HEK293 (cell line): ENCODE data around the gene TMPRSS5.

Source experiments
- KLF16 ChIP-seq: fragments of 450-650 bp; formaldehyde crosslinking; IDR thresholded peaks from 2 replicates; pipeline ENCODE4 v1.5.1; 2017; ENCODE audit warnings: missing biosample characterization, missing genetic modification characterization
- OSR2 ChIP-seq: fragments of 450-650 bp; formaldehyde crosslinking; IDR thresholded peaks from 2 replicates; pipeline ENCODE4 v1.5.1; 2016; ENCODE audit warnings: missing biosample characterization, missing genetic modification characterization
- WT1 ChIP-seq: fragments of 450-650 bp; formaldehyde crosslinking; IDR thresholded peaks from 2 replicates; pipeline ENCODE4 v1.5.1; 2016; ENCODE audit warnings: missing biosample characterization, missing genetic modification characterization
- ZBTB1 ChIP-seq: fragments of 450-650 bp; formaldehyde crosslinking; IDR thresholded peaks from 2 replicates; pipeline ENCODE4 v1.5.1; 2016; ENCODE audit warnings: missing biosample characterization, missing genetic modification characterization
- ZBTB20 ChIP-seq: fragments of 450-650 bp; formaldehyde crosslinking; IDR thresholded peaks from 2 replicates; pipeline ENCODE4 v1.5.1; 2016; ENCODE audit warnings: missing biosample characterization, missing genetic modification characterization
- ZBTB48 ChIP-seq: fragments of 450-650 bp; formaldehyde crosslinking; IDR thresholded peaks from 2 replicates; pipeline ENCODE4 v1.5.1; 2016; ENCODE audit warnings: missing biosample characterization, missing genetic modification characterization
- ZBTB7A ChIP-seq: fragments of 450-650 bp; formaldehyde crosslinking; IDR thresholded peaks from 2 replicates; pipeline ENCODE4 v1.5.1; 2016; ENCODE audit warnings: low read depth, missing biosample characterization, missing genetic modification characterization
- ZBTB8A ChIP-seq: fragments of 450-650 bp; formaldehyde crosslinking; IDR thresholded peaks from 2 replicates; pipeline ENCODE4 v1.5.1; 2016; ENCODE audit warnings: missing biosample characterization, missing genetic modification characterization
- ZNF138 ChIP-seq: fragments of 450-650 bp; formaldehyde crosslinking; IDR thresholded peaks from 2 replicates; pipeline ENCODE4 v1.5.1; 2016; ENCODE audit warnings: missing biosample characterization, missing genetic modification characterization, borderline replicate concordance
- ZNF155 ChIP-seq: fragments of 450-650 bp; formaldehyde crosslinking; IDR thresholded peaks from 2 replicates; pipeline ENCODE4 v1.5.1; 2016; ENCODE audit warnings: missing biosample characterization, missing genetic modification characterization
- ZNF169 ChIP-seq: fragments of 450-650 bp; formaldehyde crosslinking; IDR thresholded peaks from 2 replicates; pipeline ENCODE4 v1.5.1; 2016; ENCODE audit warnings: missing biosample characterization, missing genetic modification characterization
- ZNF426 ChIP-seq: fragments of 450-650 bp; formaldehyde crosslinking; IDR thresholded peaks from 2 replicates; pipeline ENCODE4 v1.5.1; 2017; ENCODE audit warnings: missing biosample characterization, missing genetic modification characterization, mild to moderate bottlenecking, inconsistent platforms, moderate library complexity
- ZNF530 ChIP-seq: fragments of 450-650 bp; formaldehyde crosslinking; IDR thresholded peaks from 2 replicates; pipeline ENCODE4 v1.5.1; 2016; ENCODE audit warnings: low read depth, missing biosample characterization, missing genetic modification characterization
- ZNF548 ChIP-seq: fragments of 450-650 bp; formaldehyde crosslinking; IDR thresholded peaks from 2 replicates; pipeline ENCODE4 v1.5.1; 2016; ENCODE audit warnings: missing biosample characterization, missing genetic modification characterization
- ZNF561 ChIP-seq: fragments of 450-650 bp; IDR thresholded peaks from 2 replicates; pipeline ENCODE4 v1.5.1; 2018; ENCODE audit warnings: missing biosample characterization, missing genetic modification characterization, borderline replicate concordance
- ZNF585B ChIP-seq: fragments of 450-650 bp; formaldehyde crosslinking; IDR thresholded peaks from 2 replicates; pipeline ENCODE4 v1.5.1; 2016; ENCODE audit warnings: missing biosample characterization, missing genetic modification characterization
- ZNF596 ChIP-seq: fragments of 450-650 bp; IDR thresholded peaks from 2 replicates; pipeline ENCODE4 v1.5.0; 2018; ENCODE audit warnings: missing biosample characterization, mild to moderate bottlenecking, missing genetic modification characterization, moderate library complexity
- ZNF629 ChIP-seq: fragments of 450-650 bp; formaldehyde crosslinking; IDR thresholded peaks from 2 replicates; pipeline ENCODE4 v1.5.1; 2017; ENCODE audit warnings: missing biosample characterization, missing genetic modification characterization
- ZNF677 ChIP-seq: fragments of 450-650 bp; IDR thresholded peaks from 2 replicates; pipeline ENCODE4 v1.5.0; 2018; ENCODE audit warnings: missing biosample characterization, mild to moderate bottlenecking, missing genetic modification characterization, moderate library complexity
- ZNF776 ChIP-seq: fragments of 450-650 bp; formaldehyde crosslinking; IDR thresholded peaks from 2 replicates; pipeline ENCODE4 v1.5.0; 2017; ENCODE audit warnings: missing biosample characterization, missing genetic modification characterization, borderline replicate concordance
- ZNF791 ChIP-seq: fragments of 450-650 bp; formaldehyde crosslinking; IDR thresholded peaks from 2 replicates; pipeline ENCODE4 v1.5.1; 2016; ENCODE audit warnings: missing biosample characterization, missing genetic modification characterization
- ZSCAN23 ChIP-seq: fragments of 450-650 bp; formaldehyde crosslinking; IDR thresholded peaks from 2 replicates; pipeline ENCODE4 v1.5.1; 2016; ENCODE audit warnings: missing biosample characterization, missing genetic modification characterization
- TF ChIP-seq, protein P1 (sequence below): fragments of 450-650 bp; formaldehyde crosslinking; IDR thresholded peaks from 2 replicates; pipeline ENCODE4 v1.5.1; 2016; ENCODE audit warnings: missing biosample characterization, missing genetic modification characterization
- TF ChIP-seq, protein P2 (sequence below): fragments of 450-650 bp; formaldehyde crosslinking; IDR thresholded peaks from 2 replicates; pipeline ENCODE4 v1.5.1; 2016; ENCODE audit warnings: missing biosample characterization, missing genetic modification characterization, low read depth
- TF ChIP-seq, protein P3 (sequence below): fragments of 450-650 bp; formaldehyde crosslinking; IDR thresholded peaks from 2 replicates; pipeline ENCODE4 v1.5.1; 2016; ENCODE audit warnings: missing biosample characterization, missing genetic modification characterization
- TF ChIP-seq, protein P4 (sequence below): fragments of 450-650 bp; formaldehyde crosslinking; IDR thresholded peaks from 2 replicates; pipeline ENCODE4 v1.5.1; 2017; ENCODE audit warnings: missing biosample characterization, missing genetic modification characterization
- TF ChIP-seq, protein P5 (sequence below): fragments of 450-650 bp; formaldehyde crosslinking; IDR thresholded peaks from 2 replicates; pipeline ENCODE4 v1.5.1; 2016; ENCODE audit warnings: missing biosample characterization, missing genetic modification characterization

TMPRSS5 gene

DNA sequence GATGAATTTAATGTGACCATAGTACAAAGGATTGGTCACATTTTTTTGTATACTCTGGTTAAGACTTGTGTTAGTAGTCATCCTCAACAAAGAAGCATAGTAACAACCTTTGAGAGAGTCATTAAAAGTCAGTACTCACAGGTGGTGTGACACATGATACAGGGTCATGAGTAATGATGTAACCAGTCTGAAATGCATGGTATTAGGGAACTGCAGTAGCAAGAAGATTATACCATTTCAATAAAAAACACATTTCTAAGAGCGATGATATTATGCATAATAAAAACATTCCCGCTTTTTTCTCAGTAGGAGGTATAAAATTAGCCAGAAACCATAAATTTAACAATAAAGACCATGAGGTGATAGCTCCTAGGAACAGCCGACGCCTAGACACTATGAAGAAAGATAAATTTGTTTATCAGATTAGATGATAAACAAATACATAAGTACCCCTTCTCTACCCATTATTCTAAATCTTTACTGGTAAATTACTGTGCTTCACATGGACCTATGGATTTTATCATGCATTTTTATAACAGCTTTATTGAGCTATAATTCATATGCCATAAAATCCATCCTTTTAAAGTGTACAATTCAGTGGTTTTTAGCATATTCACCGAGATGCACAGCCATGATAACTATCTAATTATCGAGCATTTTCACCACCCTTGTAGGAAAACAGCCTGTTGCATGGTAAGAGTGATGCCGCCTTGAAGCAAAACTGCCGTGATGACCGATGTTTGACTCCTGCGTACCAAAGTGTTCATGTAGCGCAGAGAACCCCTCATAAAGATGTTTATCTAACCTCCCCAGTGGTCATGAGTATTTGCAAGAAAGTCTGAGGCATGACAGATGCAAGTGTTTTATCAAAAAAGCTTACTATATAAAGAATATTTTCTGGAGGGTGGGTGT lies 41.8 kb downstream of the TMPRSS5 start (continued):
- TF ChIP-seq, protein P1, sequence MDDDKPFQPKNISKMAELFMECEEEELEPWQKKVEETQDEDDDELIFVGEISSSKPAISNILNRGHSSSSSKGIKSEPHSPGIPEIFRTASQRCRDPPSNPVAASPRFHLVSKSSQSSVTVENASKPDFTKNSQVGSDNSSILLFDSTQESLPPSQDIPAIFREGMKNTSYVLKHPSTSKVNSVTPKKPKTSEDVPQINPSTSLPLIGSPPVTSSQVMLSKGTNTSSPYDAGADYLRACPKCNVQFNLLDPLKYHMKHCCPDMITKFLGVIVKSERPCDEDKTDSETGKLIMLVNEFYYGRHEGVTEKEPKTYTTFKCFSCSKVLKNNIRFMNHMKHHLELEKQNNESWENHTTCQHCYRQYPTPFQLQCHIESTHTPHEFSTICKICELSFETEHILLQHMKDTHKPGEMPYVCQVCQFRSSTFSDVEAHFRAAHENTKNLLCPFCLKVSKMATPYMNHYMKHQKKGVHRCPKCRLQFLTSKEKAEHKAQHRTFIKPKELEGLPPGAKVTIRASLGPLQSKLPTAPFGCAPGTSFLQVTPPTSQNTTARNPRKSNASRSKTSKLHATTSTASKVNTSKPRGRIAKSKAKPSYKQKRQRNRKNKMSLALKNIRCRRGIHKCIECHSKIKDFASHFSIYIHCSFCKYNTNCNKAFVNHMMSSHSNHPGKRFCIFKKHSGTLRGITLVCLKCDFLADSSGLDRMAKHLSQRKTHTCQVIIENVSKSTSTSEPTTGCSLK (tag by site-specific recombination): no peak
- peak; percentile 94 for TF ChIP-seq WT1
- TF ChIP-seq ZBTB7A (tag by site-specific recombination): no peak
- TF ChIP-seq KLF16: 0 out of 2 replicates have a peak, but pooled peaks have one; percentile 9
- no peak for TF ChIP-seq ZNF426 (tag by site-specific recombination)
- no peak; the same call in 1 of the 2 replicates for TF ChIP-seq ZNF561 (tag by site-specific recombination)
- no peak for TF ChIP-seq ZNF548
- no peak for TF ChIP-seq ZNF155 (tag by site-specific recombination)
- TF ChIP-seq ZNF530: no peak
- TF ChIP-seq ZBTB8A (tag by site-specific recombination): no peak
- no peak for TF ChIP-seq ZNF596 (tag by site-specific recombination)
- TF ChIP-seq, protein P2, sequence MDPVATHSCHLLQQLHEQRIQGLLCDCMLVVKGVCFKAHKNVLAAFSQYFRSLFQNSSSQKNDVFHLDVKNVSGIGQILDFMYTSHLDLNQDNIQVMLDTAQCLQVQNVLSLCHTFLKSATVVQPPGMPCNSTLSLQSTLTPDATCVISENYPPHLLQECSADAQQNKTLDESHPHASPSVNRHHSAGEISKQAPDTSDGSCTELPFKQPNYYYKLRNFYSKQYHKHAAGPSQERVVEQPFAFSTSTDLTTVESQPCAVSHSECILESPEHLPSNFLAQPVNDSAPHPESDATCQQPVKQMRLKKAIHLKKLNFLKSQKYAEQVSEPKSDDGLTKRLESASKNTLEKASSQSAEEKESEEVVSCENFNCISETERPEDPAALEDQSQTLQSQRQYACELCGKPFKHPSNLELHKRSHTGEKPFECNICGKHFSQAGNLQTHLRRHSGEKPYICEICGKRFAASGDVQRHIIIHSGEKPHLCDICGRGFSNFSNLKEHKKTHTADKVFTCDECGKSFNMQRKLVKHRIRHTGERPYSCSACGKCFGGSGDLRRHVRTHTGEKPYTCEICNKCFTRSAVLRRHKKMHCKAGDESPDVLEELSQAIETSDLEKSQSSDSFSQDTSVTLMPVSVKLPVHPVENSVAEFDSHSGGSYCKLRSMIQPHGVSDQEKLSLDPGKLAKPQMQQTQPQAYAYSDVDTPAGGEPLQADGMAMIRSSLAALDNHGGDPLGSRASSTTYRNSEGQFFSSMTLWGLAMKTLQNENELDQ: no peak
- TF ChIP-seq ZNF776 (tag by site-specific recombination): no peak
- TF ChIP-seq ZBTB20 (tag by site-specific recombination): no peak
- TF ChIP-seq ZNF138 (tag by site-specific recombination): no peak
- no peak for TF ChIP-seq ZNF677
- no peak for TF ChIP-seq ZNF585B (tag by site-specific recombination)
- TF ChIP-seq, protein P3, sequence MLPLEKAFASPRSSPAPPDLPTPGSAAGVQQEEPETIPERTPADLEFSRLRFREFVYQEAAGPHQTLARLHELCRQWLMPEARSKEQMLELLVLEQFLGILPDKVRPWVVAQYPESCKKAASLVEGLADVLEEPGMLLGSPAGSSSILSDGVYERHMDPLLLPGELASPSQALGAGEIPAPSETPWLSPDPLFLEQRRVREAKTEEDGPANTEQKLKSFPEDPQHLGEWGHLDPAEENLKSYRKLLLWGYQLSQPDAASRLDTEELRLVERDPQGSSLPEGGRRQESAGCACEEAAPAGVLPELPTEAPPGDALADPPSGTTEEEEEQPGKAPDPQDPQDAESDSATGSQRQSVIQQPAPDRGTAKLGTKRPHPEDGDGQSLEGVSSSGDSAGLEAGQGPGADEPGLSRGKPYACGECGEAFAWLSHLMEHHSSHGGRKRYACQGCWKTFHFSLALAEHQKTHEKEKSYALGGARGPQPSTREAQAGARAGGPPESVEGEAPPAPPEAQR (tag by site-specific recombination): no peak
- TF ChIP-seq ZBTB1 (tag by site-specific recombination): no peak
- TF ChIP-seq, protein P4, sequence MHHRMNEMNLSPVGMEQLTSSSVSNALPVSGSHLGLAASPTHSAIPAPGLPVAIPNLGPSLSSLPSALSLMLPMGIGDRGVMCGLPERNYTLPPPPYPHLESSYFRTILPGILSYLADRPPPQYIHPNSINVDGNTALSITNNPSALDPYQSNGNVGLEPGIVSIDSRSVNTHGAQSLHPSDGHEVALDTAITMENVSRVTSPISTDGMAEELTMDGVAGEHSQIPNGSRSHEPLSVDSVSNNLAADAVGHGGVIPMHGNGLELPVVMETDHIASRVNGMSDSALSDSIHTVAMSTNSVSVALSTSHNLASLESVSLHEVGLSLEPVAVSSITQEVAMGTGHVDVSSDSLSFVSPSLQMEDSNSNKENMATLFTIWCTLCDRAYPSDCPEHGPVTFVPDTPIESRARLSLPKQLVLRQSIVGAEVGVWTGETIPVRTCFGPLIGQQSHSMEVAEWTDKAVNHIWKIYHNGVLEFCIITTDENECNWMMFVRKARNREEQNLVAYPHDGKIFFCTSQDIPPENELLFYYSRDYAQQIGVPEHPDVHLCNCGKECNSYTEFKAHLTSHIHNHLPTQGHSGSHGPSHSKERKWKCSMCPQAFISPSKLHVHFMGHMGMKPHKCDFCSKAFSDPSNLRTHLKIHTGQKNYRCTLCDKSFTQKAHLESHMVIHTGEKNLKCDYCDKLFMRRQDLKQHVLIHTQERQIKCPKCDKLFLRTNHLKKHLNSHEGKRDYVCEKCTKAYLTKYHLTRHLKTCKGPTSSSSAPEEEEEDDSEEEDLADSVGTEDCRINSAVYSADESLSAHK (tag by site-specific recombination): no peak; the same call in 1 of the 2 replicates
- TF ChIP-seq ZNF791 (tag by site-specific recombination): no peak
- TF ChIP-seq ZBTB48 (tag by site-specific recombination): no peak
- no peak for TF ChIP-seq ZNF169 (tag by site-specific recombination)
- no peak for TF ChIP-seq ZSCAN23 (tag by site-specific recombination)
- peak; percentile 56 for TF ChIP-seq ZNF629 (tag by site-specific recombination)
- TF ChIP-seq OSR2: peak; percentile 91
- TF ChIP-seq, protein P5, sequence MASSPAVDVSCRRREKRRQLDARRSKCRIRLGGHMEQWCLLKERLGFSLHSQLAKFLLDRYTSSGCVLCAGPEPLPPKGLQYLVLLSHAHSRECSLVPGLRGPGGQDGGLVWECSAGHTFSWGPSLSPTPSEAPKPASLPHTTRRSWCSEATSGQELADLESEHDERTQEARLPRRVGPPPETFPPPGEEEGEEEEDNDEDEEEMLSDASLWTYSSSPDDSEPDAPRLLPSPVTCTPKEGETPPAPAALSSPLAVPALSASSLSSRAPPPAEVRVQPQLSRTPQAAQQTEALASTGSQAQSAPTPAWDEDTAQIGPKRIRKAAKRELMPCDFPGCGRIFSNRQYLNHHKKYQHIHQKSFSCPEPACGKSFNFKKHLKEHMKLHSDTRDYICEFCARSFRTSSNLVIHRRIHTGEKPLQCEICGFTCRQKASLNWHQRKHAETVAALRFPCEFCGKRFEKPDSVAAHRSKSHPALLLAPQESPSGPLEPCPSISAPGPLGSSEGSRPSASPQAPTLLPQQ: no peak
